ENCODE data around the gene CALHM3. TPM values are rescaled to one million over a fixed set of nuclear protein-coding genes. Genes with fewer than 3 reads are reported as not detected.
"Not testable (repeated sequence)": the region's sequence is repeated elsewhere in the genome, so short reads cannot be mapped to it uniquely, and the experiment has no call there.

Gene CALHM3
- total and polyA plus RNA-seq, 2 experiments from 2014 or later: 0.14 to 0.19 TPM

GRCh38 chr10:103503777-103504176 is 24.7 kb upstream of the CALHM3 start:
- not testable (repeated sequence) for ATAC-seq

DNA sequence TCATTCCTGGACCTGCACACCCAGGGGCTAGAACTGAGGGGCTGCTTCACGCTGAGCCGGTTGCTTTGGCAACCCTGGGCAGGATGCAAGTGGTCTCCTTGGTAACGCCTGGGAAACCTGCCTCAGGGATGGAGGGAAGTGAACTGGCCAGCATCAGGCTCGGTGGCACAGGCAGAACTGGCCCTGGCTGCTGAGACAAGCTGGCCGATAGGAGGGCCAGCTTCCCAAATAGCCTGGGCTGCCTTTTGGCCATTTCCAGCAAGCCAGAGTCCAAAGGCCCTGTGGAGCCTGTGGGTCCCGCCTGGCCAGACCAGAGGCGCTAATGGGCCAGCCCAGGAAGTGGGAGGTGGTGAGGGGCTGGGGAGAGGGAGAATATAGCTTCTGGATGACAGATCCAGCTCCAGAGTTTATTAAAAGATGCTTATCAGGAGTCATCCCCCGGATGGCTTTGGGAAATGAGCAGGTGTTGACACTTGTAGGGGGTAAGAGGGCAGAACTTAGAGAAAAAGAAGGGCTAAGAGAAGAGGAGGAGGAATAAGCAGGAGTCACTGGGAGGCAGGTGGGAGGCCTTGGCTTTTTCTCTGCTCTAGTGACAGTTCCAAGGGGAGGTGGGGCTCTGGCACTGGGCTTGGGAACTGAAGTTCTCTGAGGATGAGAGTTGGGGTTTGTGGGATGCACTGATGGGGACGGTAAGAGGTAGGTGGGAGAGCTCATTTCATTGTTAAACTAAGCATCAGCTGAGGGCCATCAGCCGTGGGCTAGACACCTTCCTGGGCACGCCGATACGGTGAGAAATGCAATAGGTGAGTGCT is 24.0 kb upstream of the CALHM3 start:
- H3K27me3 Mint-ChIP-seq (ENCODE audit: insufficient read depth, low read depth, poor library complexity): peaks cover 6% of the 10 kb centered on the region
- Histone ChIP-seq H3K36me3 (ENCODE audit: insufficient read depth) (no peaks in the 10 kb centered on the region), H2AFZ (no peak overlapping the region), H3F3A (replicated peaks; ENCODE audit: low read depth) (no peaks in the 10 kb centered on the region), H3K27ac (ENCODE audit: low read depth) (no peak overlapping the region), H4K20me1 (replicated peaks; ENCODE audit: insufficient read depth) (no peaks in the 10 kb centered on the region), H3K9me2 (ENCODE audit: insufficient read depth) (no peaks in the 10 kb centered on the region), H3K27me3 (ENCODE audit: insufficient read depth) (no peaks in the 10 kb centered on the region), H3K79me2 (replicated peaks; ENCODE audit: insufficient read depth) (no peaks in the 10 kb centered on the region), H3K4me3 (no peak overlapping the region), H3K4me2 (no peak overlapping the region), H3K4me1 (ENCODE audit: insufficient read depth) (no peaks in the 10 kb centered on the region)
- DNase-seq (ENCODE audit: low spot score) (no peak), ATAC-seq (no peak; the same call in 1 of the 3 replicates)
- H3K4me3 Mint-ChIP-seq: no peak overlapping the region
- no peaks in the 10 kb centered on the region for H3K9me3 Mint-ChIP-seq
- peaks cover 9% of the 10 kb centered on the region; the same call in 2 of the 3 replicates for H3K4me1 Mint-ChIP-seq
- no peak overlapping the region for H3K27ac Mint-ChIP-seq
- H3K36me3 Mint-ChIP-seq (ENCODE audit: low read depth): no peaks in the 10 kb centered on the region
- TF ChIP-seq NANOG (IDR thresholded peaks at IDR 0.05; ENCODE audit: borderline replicate concordance) (no peak), EZH2 (IDR thresholded peaks at IDR 0.05; ENCODE audit: low read depth, unreplicated experiment) (no peak), CREB1 (CRISPR knock-in tag; IDR thresholded peaks at IDR 0.05; ENCODE audit: low read depth) (no peak), JUNB (IDR thresholded peaks at IDR 0.05; ENCODE audit: unreplicated experiment) (no peak), ZNF331 (CRISPR knock-in tag; IDR thresholded peaks at IDR 0.05; ENCODE audit: low read depth) (no peak), EZH2phosphoT487 (IDR thresholded peaks at IDR 0.05; ENCODE audit: unreplicated experiment) (no peak), STAT1 (IDR thresholded peaks at IDR 0.05; ENCODE audit: unreplicated experiment) (no peak), ZNF114 (CRISPR knock-in tag; IDR thresholded peaks at IDR 0.05) (no peak), ZNF462 (CRISPR knock-in tag; IDR thresholded peaks at IDR 0.05) (no peak)
- TF ChIP-seq, protein P1, sequence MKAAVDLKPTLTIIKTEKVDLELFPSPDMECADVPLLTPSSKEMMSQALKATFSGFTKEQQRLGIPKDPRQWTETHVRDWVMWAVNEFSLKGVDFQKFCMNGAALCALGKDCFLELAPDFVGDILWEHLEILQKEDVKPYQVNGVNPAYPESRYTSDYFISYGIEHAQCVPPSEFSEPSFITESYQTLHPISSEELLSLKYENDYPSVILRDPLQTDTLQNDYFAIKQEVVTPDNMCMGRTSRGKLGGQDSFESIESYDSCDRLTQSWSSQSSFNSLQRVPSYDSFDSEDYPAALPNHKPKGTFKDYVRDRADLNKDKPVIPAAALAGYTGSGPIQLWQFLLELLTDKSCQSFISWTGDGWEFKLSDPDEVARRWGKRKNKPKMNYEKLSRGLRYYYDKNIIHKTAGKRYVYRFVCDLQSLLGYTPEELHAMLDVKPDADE (IDR thresholded peaks at IDR 0.05): no peak
- TF ChIP-seq, protein P2, sequence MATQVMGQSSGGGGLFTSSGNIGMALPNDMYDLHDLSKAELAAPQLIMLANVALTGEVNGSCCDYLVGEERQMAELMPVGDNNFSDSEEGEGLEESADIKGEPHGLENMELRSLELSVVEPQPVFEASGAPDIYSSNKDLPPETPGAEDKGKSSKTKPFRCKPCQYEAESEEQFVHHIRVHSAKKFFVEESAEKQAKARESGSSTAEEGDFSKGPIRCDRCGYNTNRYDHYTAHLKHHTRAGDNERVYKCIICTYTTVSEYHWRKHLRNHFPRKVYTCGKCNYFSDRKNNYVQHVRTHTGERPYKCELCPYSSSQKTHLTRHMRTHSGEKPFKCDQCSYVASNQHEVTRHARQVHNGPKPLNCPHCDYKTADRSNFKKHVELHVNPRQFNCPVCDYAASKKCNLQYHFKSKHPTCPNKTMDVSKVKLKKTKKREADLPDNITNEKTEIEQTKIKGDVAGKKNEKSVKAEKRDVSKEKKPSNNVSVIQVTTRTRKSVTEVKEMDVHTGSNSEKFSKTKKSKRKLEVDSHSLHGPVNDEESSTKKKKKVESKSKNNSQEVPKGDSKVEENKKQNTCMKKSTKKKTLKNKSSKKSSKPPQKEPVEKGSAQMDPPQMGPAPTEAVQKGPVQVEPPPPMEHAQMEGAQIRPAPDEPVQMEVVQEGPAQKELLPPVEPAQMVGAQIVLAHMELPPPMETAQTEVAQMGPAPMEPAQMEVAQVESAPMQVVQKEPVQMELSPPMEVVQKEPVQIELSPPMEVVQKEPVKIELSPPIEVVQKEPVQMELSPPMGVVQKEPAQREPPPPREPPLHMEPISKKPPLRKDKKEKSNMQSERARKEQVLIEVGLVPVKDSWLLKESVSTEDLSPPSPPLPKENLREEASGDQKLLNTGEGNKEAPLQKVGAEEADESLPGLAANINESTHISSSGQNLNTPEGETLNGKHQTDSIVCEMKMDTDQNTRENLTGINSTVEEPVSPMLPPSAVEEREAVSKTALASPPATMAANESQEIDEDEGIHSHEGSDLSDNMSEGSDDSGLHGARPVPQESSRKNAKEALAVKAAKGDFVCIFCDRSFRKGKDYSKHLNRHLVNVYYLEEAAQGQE (IDR thresholded peaks at IDR 0.05; ENCODE audit: unreplicated experiment): no peak

More at GRCh38 chr10:103503777-103504176, 24.7 kb upstream of the CALHM3 start:
- not testable (repeated sequence) for H2AFZ ChIP-seq; H3K4me2 ChIP-seq; H3F3A ChIP-seq (replicated peaks; ENCODE audit: low read depth); H3K27me3 ChIP-seq (ENCODE audit: insufficient read depth); H3K4me1 ChIP-seq (ENCODE audit: insufficient read depth); H3K9me2 ChIP-seq (ENCODE audit: insufficient read depth); DNase-seq (ENCODE audit: low spot score); H3K9me3 Mint-ChIP-seq; H3K4me3 Mint-ChIP-seq; H3K4me3 ChIP-seq; H3K36me3 Mint-ChIP-seq (ENCODE audit: low read depth); H3K79me2 ChIP-seq (replicated peaks; ENCODE audit: insufficient read depth); H4K20me1 ChIP-seq (replicated peaks; ENCODE audit: insufficient read depth); H3K36me3 ChIP-seq (ENCODE audit: insufficient read depth); H3K27ac Mint-ChIP-seq; H3K27ac ChIP-seq (ENCODE audit: low read depth); H3K27me3 Mint-ChIP-seq (ENCODE audit: insufficient read depth, low read depth, poor library complexity)
- H3K4me1 Mint-ChIP-seq: peaks cover 12% of the 10 kb centered on the region; the same call in 2 of the 3 replicates

Data from GM23338 (cell line).